HepG2 (cell line): ENCODE data around the gene PDK2. TPM values are rescaled to one million over a fixed set of nuclear protein-coding genes. Genes with fewer than 3 reads are reported as not detected.
A peak's percentile ranks its signal among the peaks of the same experiment; 100 is the strongest.

Experiments
- ARHGAP35 ChIP-seq: sonication (generic); formaldehyde crosslinking; IDR thresholded peaks from 2 replicates; pipeline ENCODE4 v1.9.0; 2022; ENCODE audit warnings: mild to moderate bottlenecking, inconsistent platforms, moderate library complexity, missing genetic modification reagents, borderline replicate concordance
- MEIS2 ChIP-seq: sonication (generic); formaldehyde crosslinking; IDR thresholded peaks from 2 replicates; pipeline ENCODE4 v1.9.0; 2021; ENCODE audit warnings: mild to moderate bottlenecking, missing genetic modification reagents
- MTA1 ChIP-seq: sonication (generic); formaldehyde crosslinking; IDR thresholded peaks from 2 replicates; pipeline ENCODE4 v1.4.0; 2020; ENCODE audit warnings: missing genetic modification reagents, mild to moderate bottlenecking, borderline replicate concordance
- ZBTB38 ChIP-seq: sonication (generic); formaldehyde crosslinking; IDR thresholded peaks from 2 replicates; pipeline ENCODE4 v1.5.1; 2020; ENCODE audit warnings: mild to moderate bottlenecking, missing genetic modification reagents
- ZBTB8A ChIP-seq: sonication (generic); formaldehyde crosslinking; IDR thresholded peaks from 2 replicates; pipeline ENCODE4 v1.4.0; 2020; ENCODE audit warnings: mild to moderate bottlenecking, low read depth, missing genetic modification reagents, borderline replicate concordance
- ZFP41 ChIP-seq: sonication (generic); formaldehyde crosslinking; IDR thresholded peaks from 2 replicates; pipeline ENCODE4 v1.4.0; 2020; ENCODE audit warnings: mild to moderate bottlenecking, missing genetic modification reagents, borderline replicate concordance
- ZKSCAN1 ChIP-seq: fragments of 150-350 bp; IDR thresholded peaks from 2 replicates; pipeline ENCODE4 v1.6.1; 2014; ENCODE audit warnings: low read length
- ZNF441 ChIP-seq: sonication (generic); formaldehyde crosslinking; IDR thresholded peaks from 2 replicates; pipeline ENCODE4 v1.7.0; 2021; ENCODE audit warnings: missing genetic modification reagents, borderline replicate concordance
- ZNF556 ChIP-seq: sonication (generic); formaldehyde crosslinking; IDR thresholded peaks from 2 replicates; pipeline ENCODE4 v1.4.0; 2020; ENCODE audit warnings: mild to moderate bottlenecking, missing genetic modification reagents, borderline replicate concordance
- ZNF577 ChIP-seq: sonication (generic); formaldehyde crosslinking; IDR thresholded peaks from 2 replicates; pipeline ENCODE4 v1.4.0; 2020; ENCODE audit warnings: mild to moderate bottlenecking, low read depth, missing genetic modification reagents, borderline replicate concordance
- ZNF749 ChIP-seq: sonication (generic); formaldehyde crosslinking; IDR thresholded peaks from 2 replicates; pipeline ENCODE4 v1.8.0; 2022; ENCODE audit warnings: mild to moderate bottlenecking, missing genetic modification reagents, moderate library complexity, borderline replicate concordance
- ZNF768 ChIP-seq: sonication (generic); formaldehyde crosslinking; IDR thresholded peaks from 2 replicates; pipeline ENCODE4 v1.4.0; 2020; ENCODE audit warnings: missing genetic modification reagents
- ZNF775 ChIP-seq: sonication (generic); formaldehyde crosslinking; IDR thresholded peaks from 2 replicates; pipeline ENCODE4 v1.4.0; 2020; ENCODE audit warnings: missing genetic modification reagents, mild to moderate bottlenecking, moderate library complexity, borderline replicate concordance
- ZNF777 ChIP-seq: sonication (generic); formaldehyde crosslinking; IDR thresholded peaks from 2 replicates; pipeline ENCODE4 v1.4.0; 2020; ENCODE audit warnings: missing genetic modification reagents
- ZNF790 ChIP-seq: sonication (generic); formaldehyde crosslinking; IDR thresholded peaks from 2 replicates; pipeline ENCODE4 v1.8.0; 2022; ENCODE audit warnings: missing genetic modification reagents, mild to moderate bottlenecking, borderline replicate concordance
- polyA plus RNA-seq, 8 experiments: library from polyadenylated mRNA; depleted of rRNA in 3 of 8; stranded (reverse) in 7 of 8; unstranded in 1 of 8; fragments of >200 nt; fragmentation: Illumina TruSeq in 4 of 8; extraction: Trizol in 4 of 8; gene quantifications; 2 replicates each; pipeline versions ENCODE4 v1.2.1 to v1.2.3, GENCODE V29; 2011 to 2016; ENCODE audit warnings: low read depth in 4 of 8, missing spikeins in 1 of 8, mixed read lengths in 1 of 8; ENCODE audit not compliant: insufficient read depth in 1 of 8
- total RNA-seq, 5 experiments: library from RNA; depleted of rRNA; stranded (reverse); fragments of >200 nt; fragmentation: Illumina TruSeq; extraction: Trizol; gene quantifications; 2 replicates each; pipeline ENCODE4 v1.2.3, GENCODE V29; 2016; ENCODE audit warnings: low read depth in 1 of 5
- TF ChIP-seq, protein P1 (sequence below): sonication (generic); formaldehyde crosslinking; IDR thresholded peaks from 2 replicates; pipeline ENCODE4 v1.8.1; 2023; ENCODE audit warnings: missing genetic modification reagents, inconsistent platforms, borderline replicate concordance
- TF ChIP-seq, protein P2 (sequence below): IDR thresholded peaks from 2 replicates; pipeline ENCODE4 v1.6.1; 2016; ENCODE audit warnings: low read depth, control low read depth

Gene PDK2
- total and polyA plus RNA-seq, 2 of the 13 experiments (the other 11 are each of a cell fraction or from before 2014, with no cell fraction given): 18.5 to 59.7 TPM

DNA sequence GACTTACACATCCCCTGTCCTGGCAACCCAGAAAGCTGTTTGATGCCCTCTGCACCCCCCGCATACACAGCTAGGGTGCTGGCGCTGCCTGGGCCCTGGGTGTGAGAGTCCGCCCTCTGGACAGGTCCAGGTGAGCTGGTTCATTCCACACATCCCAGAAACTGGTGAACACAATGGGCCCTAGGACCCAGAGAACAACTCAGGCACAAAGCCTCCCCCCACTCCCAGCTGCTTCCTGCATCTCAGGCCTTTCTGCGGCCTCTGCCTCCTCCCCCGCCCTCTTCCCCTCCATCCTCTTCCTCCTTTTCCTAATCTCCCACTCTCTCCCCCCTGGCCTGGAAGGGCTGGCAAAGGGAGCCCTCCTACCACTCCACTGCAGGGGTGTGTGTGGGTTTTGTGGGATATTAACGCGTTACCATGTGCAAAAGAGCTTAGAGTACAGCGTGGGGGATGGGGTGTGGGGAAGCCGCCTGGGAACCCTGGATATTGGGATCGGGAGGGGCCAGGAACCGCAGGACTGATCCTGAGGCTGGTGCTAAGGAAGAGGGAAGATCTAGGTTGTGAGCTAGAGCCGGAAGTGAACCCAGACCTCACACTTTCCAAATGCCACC is 56.9 kb downstream of the PDK2 start (continued):
- TF ChIP-seq ZFP41 (no peak), ZNF768 (peak; percentile 65; the same call in 1 of the 2 replicates), ZNF777 (CRISPR knock-in tag) (peak; percentile 65; the same call in 1 of the 2 replicates), ZNF775 (0 out of 2 replicates have a peak, but pooled peaks have one; percentile 32), ARHGAP35 (CRISPR knock-in tag) (no peak), ZBTB8A (CRISPR knock-in tag) (no peak), ZNF441 (CRISPR knock-in tag) (no peak), ZBTB38 (CRISPR knock-in tag) (no peak), ZNF577 (no peak), ZNF749 (no peak), ZKSCAN1 (no peak), ZNF556 (CRISPR knock-in tag) (peak; percentile 81; the same call in 1 of the 2 replicates), MEIS2 (CRISPR knock-in tag) (no peak), ZNF790 (no peak), MTA1 (CRISPR knock-in tag) (peak; percentile 29; the same call in 1 of the 2 replicates)
- TF ChIP-seq, protein P1, sequence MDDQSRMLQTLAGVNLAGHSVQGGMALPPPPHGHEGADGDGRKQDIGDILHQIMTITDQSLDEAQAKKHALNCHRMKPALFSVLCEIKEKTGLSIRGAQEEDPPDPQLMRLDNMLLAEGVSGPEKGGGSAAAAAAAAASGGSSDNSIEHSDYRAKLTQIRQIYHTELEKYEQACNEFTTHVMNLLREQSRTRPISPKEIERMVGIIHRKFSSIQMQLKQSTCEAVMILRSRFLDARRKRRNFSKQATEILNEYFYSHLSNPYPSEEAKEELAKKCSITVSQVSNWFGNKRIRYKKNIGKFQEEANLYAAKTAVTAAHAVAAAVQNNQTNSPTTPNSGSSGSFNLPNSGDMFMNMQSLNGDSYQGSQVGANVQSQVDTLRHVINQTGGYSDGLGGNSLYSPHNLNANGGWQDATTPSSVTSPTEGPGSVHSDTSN (CRISPR knock-in tag): no peak
- TF ChIP-seq, protein P2, sequence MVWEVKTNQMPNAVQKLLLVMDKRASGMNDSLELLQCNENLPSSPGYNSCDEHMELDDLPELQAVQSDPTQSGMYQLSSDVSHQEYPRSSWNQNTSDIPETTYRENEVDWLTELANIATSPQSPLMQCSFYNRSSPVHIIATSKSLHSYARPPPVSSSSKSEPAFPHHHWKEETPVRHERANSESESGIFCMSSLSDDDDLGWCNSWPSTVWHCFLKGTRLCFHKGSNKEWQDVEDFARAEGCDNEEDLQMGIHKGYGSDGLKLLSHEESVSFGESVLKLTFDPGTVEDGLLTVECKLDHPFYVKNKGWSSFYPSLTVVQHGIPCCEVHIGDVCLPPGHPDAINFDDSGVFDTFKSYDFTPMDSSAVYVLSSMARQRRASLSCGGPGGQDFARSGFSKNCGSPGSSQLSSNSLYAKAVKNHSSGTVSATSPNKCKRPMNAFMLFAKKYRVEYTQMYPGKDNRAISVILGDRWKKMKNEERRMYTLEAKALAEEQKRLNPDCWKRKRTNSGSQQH (CRISPR knock-in tag): peak; percentile 80; the same call in 1 of the 2 replicates
